ENCODE data around the gene LRP2BP. TPM values are rescaled to one million over a fixed set of nuclear protein-coding genes. Genes with fewer than 3 reads are reported as not detected.

LRP2BP gene
- total RNA-seq, 1 experiment from 2014 or later, result 0.33 TPM

- TF ChIP-seq ZBTB21 (CRISPR knock-in tag; IDR thresholded peaks at IDR 0.05; ENCODE audit: borderline replicate concordance) (peak; percentile 97), TP53 (CRISPR knock-in tag; IDR thresholded peaks at IDR 0.05) (peak; percentile 73; the same call in 1 of the 2 replicates), E2F1 (CRISPR knock-in tag; IDR thresholded peaks at IDR 0.05) (no peak), ZBTB43 (CRISPR knock-in tag; IDR thresholded peaks at IDR 0.05) (0 out of 2 replicates have a peak, but pooled peaks have one; percentile 57), NR3C1 (CRISPR knock-in tag; conservative IDR thresholded peaks at IDR 0.05; ENCODE audit: low read depth) (no peak), AFF4 (CRISPR knock-in tag; IDR thresholded peaks at IDR 0.05; ENCODE audit: borderline replicate concordance) (no peak), ELF4 (CRISPR knock-in tag; IDR thresholded peaks at IDR 0.05; ENCODE audit: low read depth) (peak; percentile 28; the same call in 1 of the 2 replicates), ZSCAN18 (CRISPR knock-in tag; IDR thresholded peaks at IDR 0.05) (no peak), E2F4 (CRISPR knock-in tag; IDR thresholded peaks at IDR 0.05; ENCODE audit: borderline replicate concordance, low read depth) (no peak), ETV6 (CRISPR knock-in tag; IDR thresholded peaks at IDR 0.05) (peak; percentile 69), NFATC4 (CRISPR knock-in tag; IDR thresholded peaks at IDR 0.05) (no peak), GTF2I (CRISPR knock-in tag; conservative IDR thresholded peaks at IDR 0.05) (no peak), RORB (CRISPR knock-in tag; IDR thresholded peaks at IDR 0.05) (no peak), ESRRA (CRISPR knock-in tag; IDR thresholded peaks at IDR 0.05; ENCODE audit: borderline replicate concordance) (no peak; the same call in 1 of the 2 replicates), ERG (CRISPR knock-in tag; IDR thresholded peaks at IDR 0.05) (peak; percentile 60; the same call in 1 of the 2 replicates), AR (CRISPR knock-in tag; IDR thresholded peaks at IDR 0.05) (no peak), ZNF138 (CRISPR knock-in tag; conservative IDR thresholded peaks at IDR 0.05) (peak; percentile 95), OVOL2 (CRISPR knock-in tag; IDR thresholded peaks at IDR 0.05; ENCODE audit: borderline replicate concordance) (no peak), ATF1 (CRISPR knock-in tag; IDR thresholded peaks at IDR 0.05) (peak; percentile 87; the same call in 1 of the 2 replicates), ZNF219 (CRISPR knock-in tag; IDR thresholded peaks at IDR 0.05; ENCODE audit: borderline replicate concordance) (peak; percentile 59; the same call in 1 of the 2 replicates), MLX (CRISPR knock-in tag; IDR thresholded peaks at IDR 0.05) (peak; percentile 85), RELA (CRISPR knock-in tag; IDR thresholded peaks at IDR 0.05; ENCODE audit: borderline replicate concordance) (peak; percentile 83)
These were observed 416 bp upstream of the LRP2BP start (continued) for GRCh38 chr4:185395956-185396723.

All from WTC11 (cell line).